ENCODE data around the gene GLT6D1.

The GLT6D1 gene

GRCh38 chr9:135609366-135609955 is 29.9 kb downstream of the GLT6D1 start:
- H3K27ac Mint-ChIP-seq, result peak overlapping the region; percentile 74
- peaks cover 17% of the 10 kb centered on the region for H3K9me3 Mint-ChIP-seq
- H3K4me3 Mint-ChIP-seq, result no peak overlapping the region
- peaks cover 12% of the 10 kb centered on the region for H3K27me3 Mint-ChIP-seq (ENCODE audit: low read depth, poor library complexity)
- peaks cover 6% of the 10 kb centered on the region for H3K4me1 Mint-ChIP-seq
- TF ChIP-seq, protein P1, sequence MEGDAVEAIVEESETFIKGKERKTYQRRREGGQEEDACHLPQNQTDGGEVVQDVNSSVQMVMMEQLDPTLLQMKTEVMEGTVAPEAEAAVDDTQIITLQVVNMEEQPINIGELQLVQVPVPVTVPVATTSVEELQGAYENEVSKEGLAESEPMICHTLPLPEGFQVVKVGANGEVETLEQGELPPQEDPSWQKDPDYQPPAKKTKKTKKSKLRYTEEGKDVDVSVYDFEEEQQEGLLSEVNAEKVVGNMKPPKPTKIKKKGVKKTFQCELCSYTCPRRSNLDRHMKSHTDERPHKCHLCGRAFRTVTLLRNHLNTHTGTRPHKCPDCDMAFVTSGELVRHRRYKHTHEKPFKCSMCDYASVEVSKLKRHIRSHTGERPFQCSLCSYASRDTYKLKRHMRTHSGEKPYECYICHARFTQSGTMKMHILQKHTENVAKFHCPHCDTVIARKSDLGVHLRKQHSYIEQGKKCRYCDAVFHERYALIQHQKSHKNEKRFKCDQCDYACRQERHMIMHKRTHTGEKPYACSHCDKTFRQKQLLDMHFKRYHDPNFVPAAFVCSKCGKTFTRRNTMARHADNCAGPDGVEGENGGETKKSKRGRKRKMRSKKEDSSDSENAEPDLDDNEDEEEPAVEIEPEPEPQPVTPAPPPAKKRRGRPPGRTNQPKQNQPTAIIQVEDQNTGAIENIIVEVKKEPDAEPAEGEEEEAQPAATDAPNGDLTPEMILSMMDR (IDR thresholded peaks at IDR 0.05), result no peak
- no peaks in the 10 kb centered on the region for H3K36me3 Mint-ChIP-seq (ENCODE audit: low read depth)
- no peak for DNase-seq

GRCh38 chr9:135608999-135609317 is 30.4 kb downstream of the GLT6D1 start:
- TF ChIP-seq, protein P1 (IDR thresholded peaks at IDR 0.05), result no peak
- no peak overlapping the region for H3K4me3 Mint-ChIP-seq
- H3K27me3 Mint-ChIP-seq (ENCODE audit: low read depth, poor library complexity), result peaks cover 12% of the 10 kb centered on the region
- H3K27ac Mint-ChIP-seq, result no peak overlapping the region
- H3K9me3 Mint-ChIP-seq, result peaks cover 17% of the 10 kb centered on the region
- no peaks in the 10 kb centered on the region for H3K36me3 Mint-ChIP-seq (ENCODE audit: low read depth)
- no peak for DNase-seq
- H3K4me1 Mint-ChIP-seq, result peaks cover 6% of the 10 kb centered on the region

GRCh38 chr9:135608294-135608998 is 30.9 kb downstream of the GLT6D1 start:
- no peaks in the 10 kb centered on the region for H3K36me3 Mint-ChIP-seq (ENCODE audit: low read depth)
- H3K4me3 Mint-ChIP-seq, result no peak overlapping the region
- peaks cover 17% of the 10 kb centered on the region for H3K9me3 Mint-ChIP-seq
- peaks cover 6% of the 10 kb centered on the region for H3K4me1 Mint-ChIP-seq
- DNase-seq, result no peak
- TF ChIP-seq, protein P1 (IDR thresholded peaks at IDR 0.05), result no peak
- H3K27ac Mint-ChIP-seq, result no peak overlapping the region
- H3K27me3 Mint-ChIP-seq (ENCODE audit: low read depth, poor library complexity), result peaks cover 15% of the 10 kb centered on the region

DNA sequence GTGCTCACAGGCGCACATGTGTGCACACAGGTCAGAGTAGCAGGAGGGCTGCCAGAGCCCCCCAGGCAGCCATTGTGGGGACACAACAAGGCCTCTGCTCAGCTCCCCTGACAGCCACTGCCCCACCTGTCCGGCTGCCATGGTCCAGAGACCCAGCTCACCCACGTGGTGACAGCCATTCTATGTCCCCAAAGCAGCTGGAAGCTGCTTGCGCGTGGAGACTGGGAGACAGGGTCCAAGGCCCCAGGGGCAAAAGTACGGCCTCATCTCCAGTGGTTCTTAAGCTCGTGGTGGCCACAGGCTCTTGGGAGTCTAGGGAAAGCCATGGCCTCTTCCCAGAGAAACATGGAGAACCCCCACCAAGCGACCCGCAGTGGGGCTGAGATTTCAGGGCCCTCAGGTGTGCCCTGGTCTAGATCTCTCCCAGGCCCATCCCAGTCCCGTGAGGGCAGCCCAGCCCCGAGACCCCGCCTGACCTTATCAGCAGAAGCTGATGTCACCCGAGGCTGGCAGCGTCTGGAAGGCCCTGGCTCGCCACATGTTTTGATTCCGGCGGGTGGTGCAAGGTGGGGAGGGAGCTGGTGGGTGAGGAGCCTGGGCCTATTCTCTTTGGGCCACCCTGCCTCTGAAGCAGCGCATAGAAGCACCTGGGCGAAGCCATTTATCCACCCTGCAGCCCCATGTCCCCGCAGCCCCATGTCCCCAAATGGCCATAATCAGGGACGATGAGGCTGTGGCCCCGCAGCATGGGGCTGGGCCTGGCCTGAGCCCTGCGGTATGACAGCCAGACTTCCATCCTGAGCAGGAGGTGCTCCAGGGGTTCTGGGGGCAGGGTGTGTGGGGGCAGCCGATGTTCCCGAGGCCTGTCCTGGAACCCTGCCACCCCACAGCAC is 31.7 kb downstream of the GLT6D1 start:
- Mint-ChIP-seq H3K9me3 (peaks cover 17% of the 10 kb centered on the region), H3K36me3 (ENCODE audit: low read depth) (no peaks in the 10 kb centered on the region), H3K4me1 (peaks cover 6% of the 10 kb centered on the region), H3K27ac (no peak overlapping the region), H3K27me3 (ENCODE audit: low read depth, poor library complexity) (peaks cover 15% of the 10 kb centered on the region), H3K4me3 (no peak overlapping the region)
- TF ChIP-seq, protein P1 (IDR thresholded peaks at IDR 0.05), result no peak
- peak; percentile 1 for DNase-seq

- H3K4me3 Mint-ChIP-seq, result no peak overlapping the region
- H3K36me3 Mint-ChIP-seq (ENCODE audit: low read depth), result no peaks in the 10 kb centered on the region
- H3K27ac Mint-ChIP-seq, result no peak overlapping the region
- TF ChIP-seq, protein P1 (IDR thresholded peaks at IDR 0.05), result no peak
- H3K4me1 Mint-ChIP-seq, result peaks cover 6% of the 10 kb centered on the region
- H3K27me3 Mint-ChIP-seq (ENCODE audit: low read depth, poor library complexity), result peaks cover 13% of the 10 kb centered on the region
- H3K9me3 Mint-ChIP-seq, result peaks cover 14% of the 10 kb centered on the region
- no peak for DNase-seq
Observed at GRCh38 chr9:135606885-135607259, 32.5 kb downstream of the GLT6D1 start.
